NT2/D1 (cell line): ENCODE results near the gene MAML2.

ENCODE experiments used
- YY1 ChIP-seq: IDR thresholded peaks from 2 replicates; pipeline ENCODE4 v1.6.1; 2011; ENCODE audit not compliant: insufficient read length, insufficient read depth
- ZNF274 ChIP-seq: IDR thresholded peaks from 2 replicates; pipeline ENCODE4 v1.6.1; 2011; ENCODE audit warnings: mild to moderate bottlenecking, low read depth, low read length

- TF ChIP-seq ZNF274 (no peak), YY1 (no peak)
Measured at GRCh38 chr11:96037405-96037949, 305.5 kb downstream of the MAML2 start.
